Aorta (tissue), 5 donors: ENCODE data around the gene TRIM22. TPM values are rescaled to one million over a fixed set of nuclear protein-coding genes. Genes with fewer than 3 reads are reported as not detected.
"Not testable (repeated sequence)": the region's sequence is repeated elsewhere in the genome, so short reads cannot be mapped to it uniquely, and the experiment has no call there.

Source experiments
- ATAC-seq: fragments of 200-7000 bp; cut with Tn5 transposase; one replicate; pipeline ENCODE4 v1.9.1; 2022; ENCODE audit warnings: moderate library complexity; ENCODE audit not compliant: low FRiP score
- DNase-seq, 2 donors: peaks; one replicate each; pipeline ENCODE4 v3.0.0-alpha.2; 2020
- H3K27ac ChIP-seq, 2 donors: one replicate each; pipeline ENCODE4 v1.5.1; 2013; ENCODE audit warnings: low read length in 2 of 2, mild to moderate bottlenecking in 2 of 2, moderate library complexity in 2 of 2, control low read depth in 1 of 2, inconsistent platforms in 1 of 2, low read depth in 1 of 2
- H3K27me3 ChIP-seq, 2 donors: one replicate each; pipeline ENCODE4 v1.6.1; 2013; ENCODE audit warnings: control low read depth in 1 of 2, low read length in 1 of 2, mild to moderate bottlenecking in 1 of 2, moderate library complexity in 1 of 2; ENCODE audit not compliant: insufficient read depth in 2 of 2, control insufficient read depth in 1 of 2
- H3K36me3 ChIP-seq, 2 donors: one replicate each; pipeline ENCODE4 v1.6.1; 2013; ENCODE audit warnings: control low read depth in 1 of 2, low read length in 1 of 2, mild to moderate bottlenecking in 1 of 2; ENCODE audit not compliant: insufficient read depth in 2 of 2, control insufficient read depth in 1 of 2
- H3K4me1 ChIP-seq, 2 donors: one replicate each; pipeline ENCODE4 v1.6.1; 2013; ENCODE audit warnings: low read length in 2 of 2, control low read depth in 1 of 2, mild to moderate bottlenecking in 1 of 2, moderate library complexity in 1 of 2; ENCODE audit not compliant: insufficient read depth in 2 of 2, control insufficient read depth in 1 of 2
- H3K4me3 ChIP-seq, 2 donors: one replicate each; pipeline ENCODE4 v1.5.1; 2013; ENCODE audit warnings: low read length in 2 of 2, control low read depth in 1 of 2, mild to moderate bottlenecking in 1 of 2
- H3K9me3 ChIP-seq: one replicate; pipeline ENCODE4 v1.6.1; 2013; ENCODE audit warnings: mild to moderate bottlenecking, low read length; ENCODE audit not compliant: control insufficient read depth
- WGBS, 2 donors: extraction: QIAGEN DNeasy Blood & Tissue Kit; methylation state at CpG; one replicate each; pipeline ENCODE4 v1.1.7; 2013; 5-methylcytosine and 5-hydroxymethylcytosine counted together
- intact Hi-C, 2 donors: fragments of 100-400 bp; cut with DNase I; formaldehyde crosslinking; loops; one replicate each; pipeline versions ENCODE4 v1.14.2 to v1.15.0; 2022
- polyA plus RNA-seq, 2 donors: library from polyadenylated mRNA; stranded (reverse); fragments of 200-250 nt; gene quantifications; one replicate each; pipeline ENCODE4 v1.2.3, GENCODE V29; 2013
- total RNA-seq, 2 donors: library from RNA; stranded (reverse); fragmentation: NEBNext Ultra II Directional; extraction: Animal tissue kit (Norgen Biotek cat#: 25700); gene quantifications; one replicate each; pipeline ENCODE4 v1.2.1, GENCODE V29; 2021
- donor health status: healthy with polysubstance abuse.
- donor health status: Bipolar disorder and iron deficiency.
- donor health status: DM: no; HTN: no; CAD: no.
- donor health status: DM: no; HTN: no; CAD: no.
- donor health status: DM: yes; HTN: yes; CAD: no.

Gene TRIM22
- total and polyA plus RNA-seq, 4 donors = 39.9 to 110 (median 90.2) TPM

- Histone ChIP-seq H3K27me3 (no peaks in the 10 kb centered on the region), H3K4me1 (no peaks in the 10 kb centered on the region), H3K4me3 (peak overlapping the region; percentile 81 to 88), H3K36me3 (peaks cover 0 to 1% of the 10 kb centered on the region in 2 donors), H3K27ac (peak overlapping the region; percentile 97 to 98), H3K9me3 (no peaks in the 10 kb centered on the region)
- DNase-seq = no peak
- ATAC-seq = no peak
- 32 to 35% methylated on average over 5 to 6 of the region's 8 CpGs for WGBS, 2 donors
- intact Hi-C loops = loop anchor here (2.0 to 10.0 kb wide), 2 partner anchors 59 to 83 kb away; partner anchors contain the start of gene TRIM34 (in 1 of the 2)
Measured at GRCh38 chr11:5684036-5684645, 5.4 kb upstream of the TRIM22 start.

- 0% methylated on average over 13 of the region's 13 CpGs for WGBS, 2 donors
- H3K27me3 ChIP-seq = no peaks in the 10 kb centered on the region
- no peaks in the 10 kb centered on the region for H3K9me3 ChIP-seq
- ATAC-seq (peak; percentile 97), DNase-seq (peak; percentile 90 to 92)
- H3K4me3 ChIP-seq = peak within 1 kb of the TSS; percentile 81 to 88
- H3K4me1 ChIP-seq = no peaks in the 10 kb centered on the region
- peak within 1 kb of the TSS; percentile 97 to 98 for H3K27ac ChIP-seq
- peaks cover 0 to under 1% of the 10 kb centered on the region in 2 donors for H3K36me3 ChIP-seq
- intact Hi-C loops = loop anchor here (2.0 to 10.0 kb wide), 2 partner anchors 60 to 84 kb away; partner anchors contain the start of gene TRIM34 (in 1 of the 2)
Measured at GRCh38 chr11:5684646-5685362, 4.8 kb upstream of the TRIM22 start, which contains the start of gene TRIM5. Gene TRIM5 (minus strand): TSS chr11:5685074. CDS start chr11:5680177, 4,897 bp downstream.

GRCh38 chr11:5686426-5686825 is 3.2 kb upstream of the TRIM22 start:
- no peak for ATAC-seq
- H3K4me1 ChIP-seq = peaks cover 0 to 4% of the 10 kb centered on the region in 2 donors
- no peak overlapping the region for H3K27ac ChIP-seq
- no peak for DNase-seq
- WGBS, 2 donors = 97% methylated on average over 4 of the region's 4 CpGs
- H3K27me3 ChIP-seq = no peaks in the 10 kb centered on the region
- intact Hi-C loops = loop anchor here in 1 of 2 donors (10.0 kb wide), 1 partner anchor 62 kb away; the partner anchor contains the start of gene TRIM34
- no peaks in the 10 kb centered on the region for H3K9me3 ChIP-seq
- no peak overlapping the region for H3K4me3 ChIP-seq
- H3K36me3 ChIP-seq = no peaks in the 10 kb centered on the region

GRCh38 chr11:5688482-5688881 is 1.1 kb upstream of the TRIM22 start:
- Histone ChIP-seq H3K4me1 (peaks cover 0 to 4% of the 10 kb centered on the region in 2 donors), H3K9me3 (no peaks in the 10 kb centered on the region), H3K4me3 (no peak overlapping the region), H3K27me3 (no peaks in the 10 kb centered on the region), H3K36me3 (no peaks in the 10 kb centered on the region), H3K27ac (peak overlapping the region in 1 of 2 donors; percentile 36)
- 92 to 98% methylated on average over 1 of the region's 1 CpG for WGBS, 2 donors
- intact Hi-C loops = loop anchor here in 1 of 2 donors (10.0 kb wide), 1 partner anchor 64 kb away; the partner anchor contains the start of gene TRIM34
- ATAC-seq (no peak), DNase-seq (no peak)

GRCh38 chr11:5690216-5690615 is 626 bp downstream of the TRIM22 start:
- peak overlapping the region; percentile 84 for H3K4me3 ChIP-seq
- WGBS, 2 donors = 1 to 6% methylated on average over 5 of the region's 5 CpGs
- H3K9me3 ChIP-seq = no peaks in the 10 kb centered on the region
- H3K27ac ChIP-seq = peak overlapping the region; percentile 94 to 98
- peaks cover 0 to 4% of the 10 kb centered on the region in 2 donors for H3K4me1 ChIP-seq
- H3K27me3 ChIP-seq = no peaks in the 10 kb centered on the region
- intact Hi-C loops = loop anchor here in 1 of 2 donors (5.0 kb wide), 1 partner anchor 88 kb away; no protein-coding TSS in a partner anchor
- peaks cover 0 to 3% of the 10 kb centered on the region in 2 donors for H3K36me3 ChIP-seq
- DNase-seq (no peak), ATAC-seq (peak; percentile 80)

GRCh38 chr11:5690736-5691135 is 1.1 kb downstream of the TRIM22 start:
- WGBS, 2 donors = 6 to 7% methylated on average over 5 of the region's 5 CpGs
- peak overlapping the region; percentile 61 to 82 for H3K27ac ChIP-seq
- intact Hi-C loops = loop anchor here in 1 of 2 donors (5.0 kb wide), 1 partner anchor 88 kb away; no protein-coding TSS in a partner anchor
- no peaks in the 10 kb centered on the region for H3K9me3 ChIP-seq
- H3K36me3 ChIP-seq = peaks cover 0 to 3% of the 10 kb centered on the region in 2 donors
- DNase-seq (no peak), ATAC-seq (peak; percentile 69)
- H3K27me3 ChIP-seq = no peaks in the 10 kb centered on the region
- peaks cover 0 to 4% of the 10 kb centered on the region in 2 donors for H3K4me1 ChIP-seq
- H3K4me3 ChIP-seq = peak overlapping the region; percentile 84

GRCh38 chr11:5691238-5691963 is 1.8 kb downstream of the TRIM22 start:
- H3K27ac ChIP-seq = peak overlapping the region; percentile 61 to 82
- 62 to 69% methylated on average over 12 of the region's 12 CpGs for WGBS, 2 donors
- not testable (repeated sequence) for H3K9me3 ChIP-seq, H3K36me3 ChIP-seq, DNase-seq, ATAC-seq, H3K4me1 ChIP-seq, H3K27me3 ChIP-seq
- peak overlapping the region in 1 of 2 donors; percentile 84 for H3K4me3 ChIP-seq
- intact Hi-C loops = loop anchor here in 1 of 2 donors (5.0 kb wide), 1 partner anchor 89 kb away; no protein-coding TSS in a partner anchor

- peaks cover 0 to 4% of the 10 kb centered on the region in 2 donors for H3K4me1 ChIP-seq
Measured at GRCh38 chr11:5691964-5692361, 2.4 kb downstream of the TRIM22 start.

More at GRCh38 chr11:5691964-5692361, 2.4 kb downstream of the TRIM22 start:
- intact Hi-C loops = loop anchor here in 1 of 2 donors (5.0 kb wide), 1 partner anchor 90 kb away; no protein-coding TSS in a partner anchor
- H3K36me3 ChIP-seq = peaks cover 3 to 8% of the 10 kb centered on the region in 2 donors
- 89 to 91% methylated on average over 3 of the region's 3 CpGs for WGBS, 2 donors
- H3K4me3 ChIP-seq = no peak overlapping the region
- DNase-seq (no peak), ATAC-seq (no peak)
- H3K9me3 ChIP-seq = no peaks in the 10 kb centered on the region
- no peak overlapping the region for H3K27ac ChIP-seq
- H3K27me3 ChIP-seq = no peaks in the 10 kb centered on the region
